K562 (cell line): ENCODE data around the gene TMEM185B. TPM values are rescaled to one million over a fixed set of nuclear protein-coding genes. Genes with fewer than 3 reads are reported as not detected.

ENCODE experiments used
- ATAC-seq: fragments of 200-7000 bp; cut with Tn5 transposase; 3 replicates; pipeline ENCODE4 v1.9.1; 2020; ENCODE audit warnings: moderate library complexity
- BruUV-seq: library from RNA; stranded (reverse); fragments of 400-500 nt; replicated peaks from 2 replicates; lab custom pipeline; 2021; lab: Mats Ljungman, UMichigan
- CTCF ChIA-PET: fragments of 300-600 bp; formaldehyde crosslinking; extraction: SDS; loops from one replicate; lab custom pipeline; 2021; ENCODE audit warnings: low intra/inter-chr PET ratio; lab: Yijun Ruan, JAX
- POLR2A ChIA-PET: fragments of 300-600, 350-650 bp; sonication (Branson Sonifier 250); formaldehyde crosslinking; extraction: SDS; loops from one replicate; lab custom pipeline; 2021; ENCODE audit warnings: antibody characterized with exemption, inconsistent platforms; lab: Yijun Ruan, JAX
- DNase-seq, 4 experiments: peaks; one replicate each; pipeline versions ENCODE4 v3.0.0 to v3.0.0-alpha.2; 2011 to 2018; ENCODE audit warnings: low spot score in 3 of 4, mixed read lengths in 3 of 4; ENCODE audit errors: extremely low read depth in 1 of 4
- FAIRE-seq: peaks from 2 replicates; lab custom pipeline; 2011; peaks lifted over from hg19 to GRCh38; lab: Jason Lieb, UNC
- H2AFZ ChIP-seq: 2 replicates; pipeline ENCODE4 v1.6.0; 2011; ENCODE audit warnings: low read depth, low read length, control low read depth, inconsistent platforms
- H3K27ac ChIP-seq: fragments of 200-600 bp; 3 replicates; pipeline ENCODE4 v1.8.0; 2011; ENCODE audit warnings: low read depth, mild to moderate bottlenecking, control low read depth, inconsistent platforms, low read length, moderate library complexity, mixed read lengths; ENCODE audit errors: extremely low read depth
- H3K27me3 ChIP-seq, 2 experiments: fragments of 300-600 bp in 1 of 2; 2 replicates in 1 of 2; 3 replicates in 1 of 2; pipeline versions ENCODE4 v1.6.0 to v1.8.0; 2011; ENCODE audit warnings: inconsistent platforms in 2 of 2, low read length in 2 of 2, mild to moderate bottlenecking in 1 of 2, mixed read lengths in 1 of 2, moderate library complexity in 1 of 2; ENCODE audit not compliant: control insufficient read depth in 2 of 2, insufficient read depth in 2 of 2
- H3K36me3 ChIP-seq: fragments of 300-600 bp; 3 replicates; pipeline ENCODE4 v1.8.0; 2011; ENCODE audit warnings: mild to moderate bottlenecking, low read length, inconsistent platforms; ENCODE audit not compliant: control insufficient read depth, insufficient read depth
- H3K4me1 ChIP-seq, 2 experiments: fragments of 200-600 bp in 1 of 2; replicated peaks in 1 of 2; 2 replicates in 1 of 2; 3 replicates in 1 of 2; pipeline versions ENCODE4 v1.5.1 to v1.8.0; 2011; ENCODE audit warnings: inconsistent platforms in 2 of 2, low read length in 2 of 2, mild to moderate bottlenecking in 1 of 2, mixed read lengths in 1 of 2, moderate library complexity in 1 of 2; ENCODE audit not compliant: control insufficient read depth in 2 of 2, insufficient read depth in 2 of 2
- H3K4me2 ChIP-seq: 2 replicates; pipeline ENCODE4 v1.6.1; 2011; ENCODE audit warnings: low read length, control low read depth, inconsistent platforms, mixed read lengths; ENCODE audit not compliant: insufficient read depth
- H3K4me3 ChIP-seq: fragments of 200-600 bp; sonication (generic), shearing (Covaris generic); 2 replicates; pipeline ENCODE4 v1.5.1; 2016; ENCODE audit warnings: control low read depth, inconsistent platforms
- H3K79me2 ChIP-seq: fragments of 200-600 bp; 3 replicates; pipeline ENCODE4 v1.8.0; 2011; ENCODE audit warnings: low read length, inconsistent platforms; ENCODE audit not compliant: control insufficient read depth, insufficient read depth
- H3K9ac ChIP-seq, 2 experiments: 2 replicates each; pipeline versions ENCODE4 v1.6.0 to v1.6.1; 2011; ENCODE audit warnings: low read depth in 2 of 2, low read length in 2 of 2, control low read depth in 1 of 2, inconsistent platforms in 1 of 2, mild to moderate bottlenecking in 1 of 2, mixed read lengths in 1 of 2; ENCODE audit not compliant: insufficient read depth in 1 of 2
- H3K9me1 ChIP-seq: one replicate; pipeline ENCODE4 v1.6.0; 2011; ENCODE audit warnings: inconsistent platforms, mild to moderate bottlenecking, low read length, moderate library complexity; ENCODE audit not compliant: control insufficient read depth, insufficient read depth
- H3K9me3 ChIP-seq: replicated peaks from 2 replicates; pipeline ENCODE4 v1.5.1; 2011; ENCODE audit warnings: low read depth, low read length, inconsistent platforms; ENCODE audit not compliant: control insufficient read depth, insufficient read depth
- H4K20me1 ChIP-seq: replicated peaks from 2 replicates; pipeline ENCODE4 v1.6.1; 2011; ENCODE audit warnings: low read length, inconsistent platforms, mixed read lengths; ENCODE audit not compliant: control insufficient read depth, insufficient read depth
- CXXC5 ChIP-seq: fragments of 250-450 bp; sonication (Bioruptor Pico); IDR thresholded peaks from 2 replicates; pipeline ENCODE4 v1.8.0; 2022; ENCODE audit warnings: inconsistent platforms, mild to moderate bottlenecking, moderate library complexity
- E2F1 ChIP-seq: sonication (generic); formaldehyde crosslinking; IDR thresholded peaks from 2 replicates; pipeline ENCODE4 v1.8.1; 2023; ENCODE audit warnings: mild to moderate bottlenecking, missing genetic modification reagents, moderate library complexity
- FIP1L1 ChIP-seq: fragments of 200-400 bp; formaldehyde crosslinking; IDR thresholded peaks from 2 replicates; pipeline ENCODE4 v1.6.1; 2018; ENCODE audit warnings: mild to moderate bottlenecking, low read depth, low read length; ENCODE audit not compliant: poor library complexity, severe bottlenecking
- HDGF ChIP-seq: fragments of 450-650 bp; IDR thresholded peaks from 2 replicates; pipeline ENCODE4 v1.6.1; 2016
- RBM25 ChIP-seq: fragments of 200-400 bp; formaldehyde crosslinking; IDR thresholded peaks from 2 replicates; pipeline ENCODE4 v1.6.1; 2018; ENCODE audit warnings: low read length, low read depth, moderate library complexity; ENCODE audit not compliant: severe bottlenecking
- USF1 ChIP-seq: sonication (generic); formaldehyde crosslinking; IDR thresholded peaks from 2 replicates; pipeline ENCODE4 v1.9.0; 2022; ENCODE audit warnings: mild to moderate bottlenecking, missing genetic modification reagents
- ZNF695 ChIP-seq: fragments of 450-650 bp; formaldehyde crosslinking; IDR thresholded peaks from 2 replicates; pipeline ENCODE4 v1.4.0; 2020; ENCODE audit warnings: mild to moderate bottlenecking, moderate library complexity
- WGBS: fragments of 100-300 bp; shearing (Covaris generic); methylation state at CpG from one replicate; pipeline ENCODE4 v1.1.6; 2016; ENCODE audit warnings: low coverage, mixed read lengths; ENCODE audit not compliant: insufficient coverage; ENCODE audit errors: missing lambda C conversion rate; 5-methylcytosine and 5-hydroxymethylcytosine counted together
- in situ Hi-C: fragments of 300-500 bp; cut with MboI; formaldehyde crosslinking; loops from 4 replicates; pipeline ENCODE4 v1.15.0; 2018; ENCODE audit warnings: inconsistent platforms, mixed read lengths
- intact Hi-C: fragments of 100-400 bp; cut with micrococcal nuclease; formaldehyde crosslinking; loops from 2 replicates; pipeline ENCODE4 v1.14.2; 2022
- polyA plus RNA-seq, 8 experiments: library from polyadenylated mRNA; depleted of rRNA in 4 of 8; stranded (reverse) in 5 of 8; unstranded in 3 of 8; fragments of >200 nt; fragmentation: Nextera tagmentation in 2 of 8; fragmentation: Illumina TruSeq in 1 of 8; extraction: Ambion mirVana in 2 of 8; extraction: Trizol in 1 of 8; gene quantifications; 2 replicates each; pipeline versions ENCODE4 v1.2.1 to v1.2.3, GENCODE V29; 2011 to 2014; ENCODE audit warnings: inconsistent platforms in 1 of 8, missing spikeins in 1 of 8
- total RNA-seq, 7 experiments: library from RNA; depleted of rRNA in 6 of 7; stranded (reverse); fragments of >200 nt in 6 of 7; fragmentation: Illumina TruSeq in 2 of 7; extraction: Trizol in 2 of 7; gene quantifications; 2 replicates each; pipeline versions ENCODE4 v1.2.1 to v1.2.3, GENCODE V29; 2011 to 2021; ENCODE audit warnings: low replicate concordance in 1 of 7

The TMEM185B gene
- total and polyA plus RNA-seq, 9 of the 15 experiments (the other 6 are each of a cell fraction or from before 2014, with no cell fraction given), result 2.9 to 28.2 (median 11.5) TPM

DNA sequence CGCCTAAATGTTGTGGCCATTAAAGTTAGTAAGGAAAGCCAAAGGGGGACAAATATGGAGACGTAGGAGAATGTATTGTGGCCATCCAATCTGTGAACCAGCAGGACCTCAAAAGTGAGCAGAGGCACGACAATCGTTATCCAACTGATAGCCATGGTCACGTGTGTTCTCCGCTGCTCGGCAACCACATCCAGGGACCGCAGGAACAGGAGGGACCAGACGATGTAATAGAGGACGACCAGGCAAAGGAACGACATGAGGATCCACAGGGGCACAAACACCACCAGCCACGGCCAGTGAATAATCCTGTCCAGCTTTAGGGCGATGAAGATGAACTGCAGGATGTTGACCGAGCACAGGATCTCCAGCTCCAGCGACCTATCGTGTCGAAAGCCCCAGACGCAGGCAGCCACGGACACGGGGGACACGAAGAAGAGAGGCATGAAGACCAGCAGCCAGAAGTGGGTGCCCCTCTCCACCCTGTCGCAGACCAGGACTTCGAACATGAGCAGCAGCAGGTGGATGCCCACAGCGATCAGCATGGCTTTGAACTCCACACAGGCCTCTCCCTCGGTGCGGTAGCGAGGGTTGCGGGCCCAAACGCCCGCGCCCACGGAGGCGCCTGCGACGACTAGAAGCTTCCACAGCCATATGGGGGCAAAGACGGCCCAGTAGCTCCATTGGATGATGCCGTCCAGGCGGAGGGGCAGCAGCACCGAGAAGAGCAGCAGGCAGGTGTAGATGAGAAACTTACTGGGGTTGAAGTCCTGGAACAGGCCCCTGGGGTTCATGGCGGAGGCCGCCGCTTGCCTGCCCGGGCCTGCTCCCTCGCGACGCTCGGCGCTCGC lies 790 bp downstream of the TMEM185B start (continued):
- peak; percentile 83 for TF ChIP-seq USF1 (CRISPR knock-in tag)
- 0 out of 2 replicates have a peak, but pooled peaks have one; percentile 52 for TF ChIP-seq HDGF
- TF ChIP-seq FIP1L1, result no peak

DNA sequence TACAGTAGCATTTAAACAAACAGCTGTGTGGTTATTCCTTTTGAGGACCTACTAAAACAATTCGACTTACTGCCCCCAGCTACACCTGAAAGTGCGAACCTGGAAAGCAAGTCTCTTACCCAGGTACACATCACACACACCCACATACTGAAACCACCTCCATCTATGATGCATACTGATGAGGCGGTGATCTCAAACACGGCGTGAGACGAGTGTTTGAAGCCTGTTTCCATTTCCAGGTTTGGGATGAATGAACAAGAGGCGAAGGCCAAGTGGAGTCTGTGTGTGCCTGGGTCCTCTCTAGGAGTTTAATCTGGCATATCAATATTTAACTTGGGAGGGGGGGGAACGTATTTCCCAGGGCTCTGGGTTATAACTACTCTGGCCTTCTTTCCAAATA lies 1.6 kb downstream of the TMEM185B start:
- Histone ChIP-seq H3K27ac (no peak overlapping the region), H3K9ac (peak overlapping the region in 1 of 2 experiments; percentile 22; a peak in 1 of 4 replicates), H3K4me1 (peaks cover 20 to 24% of the 10 kb centered on the region in 2 experiments), H3K4me3 (no peak overlapping the region; the same call in 1 of the 2 replicates), H3K4me2 (peak overlapping the region; percentile 72; the same call in 1 of the 2 replicates), H3K27me3 (no peaks in the 10 kb centered on the region), H3K79me2 (peaks cover 28% of the 10 kb centered on the region), H3K9me1 (no peaks in the 10 kb centered on the region), H4K20me1 (0 out of 2 replicates have a peak, but pooled peaks cover 3% of the 10 kb centered on the region), H3K9me3 (0 out of 2 replicates have a peak, but pooled peaks cover 2% of the 10 kb centered on the region), H2AFZ (no peak overlapping the region), H3K36me3 (peaks cover 33% of the 10 kb centered on the region)
- in situ Hi-C loops, result no loop called here
- FAIRE-seq (no peak), ATAC-seq (no peak), DNase-seq (no peak)
- ChIA-PET POLR2A (interaction anchor here (0.7 kb wide), 2 partner anchors 8 to 75 kb away, joined by 3 to 4 read pairs; no protein-coding TSS in a partner anchor), CTCF (no interaction called here)
- no TSS peak for BruUV-seq
- WGBS, result 74% methylated on average over 7 of the region's 8 CpGs
- intact Hi-C loops, result no loop called here
- TF ChIP-seq ZNF695 (no peak), CXXC5 (no peak), E2F1 (CRISPR knock-in tag) (no peak), RBM25 (no peak)
